A549 (cell line): ENCODE measurements around the gene STX8.

Experiments used
- BHLHE40 ChIP-seq: IDR thresholded peaks from 2 replicates; pipeline ENCODE4 v1.6.1; 2012; ENCODE audit warnings: low read depth, low read length, inconsistent platforms
- CBX2 ChIP-seq: fragments of 200-600 bp; sonication (generic); IDR thresholded peaks from 2 replicates; pipeline ENCODE4 v1.6.1; 2016; ENCODE audit warnings: low read depth, mild to moderate bottlenecking, borderline replicate concordance
- CEBPB ChIP-seq, 2 experiments: fragments of >200 bp in 1 of 2; sonication (Bioruptor Twin) in 1 of 2; formaldehyde crosslinking in 1 of 2; IDR thresholded peaks; 2 replicates each; pipeline ENCODE4 v1.6.1; 2012 to 2016
- CTCF ChIP-seq: fragments of >200 bp; sonication (Bioruptor Twin); formaldehyde crosslinking; IDR thresholded peaks from 3 replicates; pipeline ENCODE4 v1.5.1; 2016
- E2F6 ChIP-seq: IDR thresholded peaks from 2 replicates; pipeline ENCODE4 v1.6.1; 2012; ENCODE audit warnings: low read depth, borderline replicate concordance
- JUN ChIP-seq, 2 experiments: fragments of >200 bp; sonication (Bioruptor Twin); formaldehyde crosslinking; IDR thresholded peaks; 2 replicates in 1 of 2; 3 replicates in 1 of 2; pipeline ENCODE4 v1.6.1; 2016 to 2017
- RAD21 ChIP-seq, 2 experiments: fragments of >200 bp in 1 of 2; sonication (Bioruptor Twin) in 1 of 2; formaldehyde crosslinking in 1 of 2; IDR thresholded peaks in 1 of 2; conservative IDR thresholded peaks in 1 of 2; 2 replicates in 1 of 2; 3 replicates in 1 of 2; pipeline ENCODE4 v1.6.1; 2012 to 2018; ENCODE audit warnings: inconsistent platforms in 1 of 2
- RNF2 ChIP-seq: fragments of 200-600 bp; sonication (generic); IDR thresholded peaks from 2 replicates; pipeline ENCODE4 v1.6.1; 2016; ENCODE audit warnings: low read depth, mild to moderate bottlenecking, antibody characterized with exemption, moderate library complexity, borderline replicate concordance
- TP53 ChIP-seq: fragments of 250-450 bp; sonication (Bioruptor Pico); IDR thresholded peaks from 2 replicates; pipeline ENCODE4 v1.5.0; 2021; ENCODE audit warnings: mild to moderate bottlenecking, moderate library complexity

- TF ChIP-seq E2F6 (no peak), RAD21 (conservative IDR thresholded peaks at IDR 0.05 in 1 of 2, IDR thresholded peaks at IDR 0.05 in 1 of 2) (no peak), CEBPB (IDR thresholded peaks at IDR 0.05) (no peak), CTCF (no peak), TP53 (CRISPR knock-in tag) (no peak), JUN (IDR thresholded peaks at IDR 0.05) (no peak), RNF2 (no peak), CBX2 (no peak), BHLHE40 (no peak)
Measured at GRCh38 chr17:9587969-9588656, 12.5 kb upstream of the STX8 start.
